Spinal cord (tissue), 10 donors: ENCODE data around the gene MSH2. TPM values are rescaled to one million over a fixed set of nuclear protein-coding genes. Genes with fewer than 3 reads are reported as not detected.

Experiments used
- DNase-seq, 6 donors: peaks; one replicate each; pipeline versions ENCODE4 v3.0.0 to v3.0.0-alpha.2; 2013 to 2015; ENCODE audit warnings: low spot score in 6 of 6, low read depth in 4 of 6
- H3K27ac ChIP-seq: one replicate; pipeline ENCODE4 v1.5.1; 2013; ENCODE audit warnings: low read depth, low read length, control low read depth
- H3K27me3 ChIP-seq: one replicate; pipeline ENCODE4 v1.6.1; 2013; ENCODE audit warnings: low read length; ENCODE audit not compliant: control insufficient read depth, insufficient read depth
- H3K36me3 ChIP-seq: one replicate; pipeline ENCODE4 v1.6.1; 2013; ENCODE audit warnings: low read length; ENCODE audit not compliant: control insufficient read depth, insufficient read depth
- H3K4me1 ChIP-seq: one replicate; pipeline ENCODE4 v1.6.1; 2013; ENCODE audit warnings: low read length; ENCODE audit not compliant: control insufficient read depth, insufficient read depth
- H3K4me3 ChIP-seq: one replicate; pipeline ENCODE4 v1.5.1; 2013; ENCODE audit warnings: low read depth, low read length, control low read depth
- H3K9me3 ChIP-seq: one replicate; pipeline ENCODE4 v1.6.1; 2013; ENCODE audit warnings: low read length; ENCODE audit not compliant: control insufficient read depth, insufficient read depth
- WGBS: methylation state at CpG from one replicate; pipeline ENCODE4 v1.1.5; 2013; ENCODE audit warnings: missing lambda C conversion rate; ENCODE audit not compliant: insufficient coverage; 5-methylcytosine and 5-hydroxymethylcytosine counted together
- polyA plus RNA-seq, 2 donors: library from polyadenylated mRNA; unstranded; fragments of 120-200 nt; gene quantifications; one replicate each; pipeline ENCODE4 v1.2.1, GENCODE V29; 2013; ENCODE audit not compliant: insufficient read length in 2 of 2
- total RNA-seq, 2 donors: library from RNA; depleted of rRNA in 1 of 2; stranded (reverse); fragments of 120-200 nt in 1 of 2; fragments of >200 nt in 1 of 2; gene quantifications; one replicate each; pipeline versions ENCODE4 v1.2.3 to v1.2.4, GENCODE V29; 2013 to 2014
- donor health status: healthy.

The MSH2 gene
- total and polyA plus RNA-seq, 4 donors = 35.0 to 73.4 (median 47.2) TPM

GRCh38 chr2:47375307-47375706, 27.6 kb upstream of the MSH2 start:
- Histone ChIP-seq H3K4me1 (no peaks in the 10 kb centered on the region), H3K9me3 (no peaks in the 10 kb centered on the region), H3K27me3 (no peaks in the 10 kb centered on the region), H3K36me3 (no peaks in the 10 kb centered on the region), H3K4me3 (no peak overlapping the region), H3K27ac (no peak overlapping the region)
- no CpG with 5 or more reads among the region's 1 CpG for WGBS
- peak in 1 of 6 donors; percentile 40 for DNase-seq

GRCh38 chr2:47379384-47379783, 23.6 kb upstream of the MSH2 start:
- no peak for DNase-seq
- Histone ChIP-seq H3K27me3 (no peaks in the 10 kb centered on the region), H3K4me1 (no peaks in the 10 kb centered on the region), H3K9me3 (no peaks in the 10 kb centered on the region), H3K4me3 (no peak overlapping the region), H3K27ac (no peak overlapping the region), H3K36me3 (no peaks in the 10 kb centered on the region)
- 100% methylated on average over 1 of the region's 3 CpGs for WGBS

GRCh38 chr2:47381408-47381807, 21.5 kb upstream of the MSH2 start:
- DNase-seq = no peak
- peaks cover 2% of the 10 kb centered on the region for H3K36me3 ChIP-seq
- H3K4me1 ChIP-seq = no peaks in the 10 kb centered on the region
- no peak overlapping the region for H3K4me3 ChIP-seq
- no peak overlapping the region for H3K27ac ChIP-seq
- WGBS = no CpG with 5 or more reads among the region's 1 CpG
- no peaks in the 10 kb centered on the region for H3K9me3 ChIP-seq
- no peaks in the 10 kb centered on the region for H3K27me3 ChIP-seq

- no peak overlapping the region for H3K27ac ChIP-seq
- no peak for DNase-seq
- no peaks in the 10 kb centered on the region for H3K4me1 ChIP-seq
- no CpG with 5 or more reads among the region's 3 CpGs for WGBS
- peaks cover 2% of the 10 kb centered on the region for H3K36me3 ChIP-seq
- H3K9me3 ChIP-seq = no peaks in the 10 kb centered on the region
- no peaks in the 10 kb centered on the region for H3K27me3 ChIP-seq
- no peak overlapping the region for H3K4me3 ChIP-seq
Observed at GRCh38 chr2:47386551-47386950, 16.4 kb upstream of the MSH2 start.

- Histone ChIP-seq H3K36me3 (peaks cover 2% of the 10 kb centered on the region), H3K4me1 (no peaks in the 10 kb centered on the region), H3K4me3 (no peak overlapping the region), H3K9me3 (no peaks in the 10 kb centered on the region), H3K27me3 (no peaks in the 10 kb centered on the region), H3K27ac (no peak overlapping the region)
- no peak for DNase-seq
- 64% methylated on average over 2 of the region's 2 CpGs for WGBS
Observed at GRCh38 chr2:47388888-47389287, 14.1 kb upstream of the MSH2 start.

GRCh38 chr2:47389692-47390091, 13.3 kb upstream of the MSH2 start:
- WGBS = 94% methylated on average over 1 of the region's 1 CpG
- Histone ChIP-seq H3K27me3 (no peaks in the 10 kb centered on the region), H3K4me3 (no peak overlapping the region), H3K9me3 (no peaks in the 10 kb centered on the region), H3K36me3 (peaks cover under 1% of the 10 kb centered on the region), H3K27ac (no peak overlapping the region), H3K4me1 (no peaks in the 10 kb centered on the region)
- DNase-seq = no peak

- peak overlapping the region; percentile 84 for H3K27ac ChIP-seq
- peak overlapping the region; percentile 67 for H3K4me3 ChIP-seq
- peak in 1 of 6 donors; percentile 6 for DNase-seq
- H3K27me3 ChIP-seq = no peaks in the 10 kb centered on the region
- no peaks in the 10 kb centered on the region for H3K9me3 ChIP-seq
- WGBS = 71% methylated on average over 25 of the region's 36 CpGs
- H3K36me3 ChIP-seq = no peaks in the 10 kb centered on the region
- H3K4me1 ChIP-seq = peaks cover 20% of the 10 kb centered on the region
Observed at GRCh38 chr2:47401789-47402554, 984 bp upstream of the MSH2 start.

- H3K4me3 ChIP-seq = peak overlapping the region; percentile 67
- 5% methylated on average over 7 of the region's 8 CpGs for WGBS
- no peaks in the 10 kb centered on the region for H3K27me3 ChIP-seq
- H3K36me3 ChIP-seq = no peaks in the 10 kb centered on the region
- H3K9me3 ChIP-seq = no peaks in the 10 kb centered on the region
- peaks cover 20% of the 10 kb centered on the region for H3K4me1 ChIP-seq
- no peak for DNase-seq
- peak overlapping the region; percentile 84 for H3K27ac ChIP-seq
Observed at GRCh38 chr2:47402555-47402804, 476 bp upstream of the MSH2 start.

GRCh38 chr2:47403609-47404193, 745 bp downstream of the MSH2 start:
- H3K4me3 ChIP-seq = peak overlapping the region; percentile 67
- H3K36me3 ChIP-seq = no peaks in the 10 kb centered on the region
- peaks cover 20% of the 10 kb centered on the region for H3K4me1 ChIP-seq
- H3K27ac ChIP-seq = peak overlapping the region; percentile 57
- H3K9me3 ChIP-seq = no peaks in the 10 kb centered on the region
- no peaks in the 10 kb centered on the region for H3K27me3 ChIP-seq
- DNase-seq = peak in 2 of 6 donors; percentile 34 to 66
- 0% methylated on average over 15 of the region's 24 CpGs for WGBS

GRCh38 chr2:47404356-47404755, 1.4 kb downstream of the MSH2 start:
- no peak overlapping the region for H3K4me3 ChIP-seq
- no peak overlapping the region for H3K27ac ChIP-seq
- peaks cover 20% of the 10 kb centered on the region for H3K4me1 ChIP-seq
- peaks cover 2% of the 10 kb centered on the region for H3K36me3 ChIP-seq
- H3K9me3 ChIP-seq = no peaks in the 10 kb centered on the region
- no peak for DNase-seq
- no peaks in the 10 kb centered on the region for H3K27me3 ChIP-seq
- WGBS = 91% methylated on average over 8 of the region's 10 CpGs
